GM20431 (cell line): Measurements from ENCODE around the gene ACTL10.

Experiments used
- in situ Hi-C: fragments of 300-500 bp; cut with MseI, MboI; formaldehyde crosslinking; loops from one replicate; pipeline ENCODE4 v1.15.0; 2020; ENCODE audit warnings: low sequenced_read_pairs; ENCODE audit not compliant: unreplicated experiment

The ACTL10 gene

DNA sequence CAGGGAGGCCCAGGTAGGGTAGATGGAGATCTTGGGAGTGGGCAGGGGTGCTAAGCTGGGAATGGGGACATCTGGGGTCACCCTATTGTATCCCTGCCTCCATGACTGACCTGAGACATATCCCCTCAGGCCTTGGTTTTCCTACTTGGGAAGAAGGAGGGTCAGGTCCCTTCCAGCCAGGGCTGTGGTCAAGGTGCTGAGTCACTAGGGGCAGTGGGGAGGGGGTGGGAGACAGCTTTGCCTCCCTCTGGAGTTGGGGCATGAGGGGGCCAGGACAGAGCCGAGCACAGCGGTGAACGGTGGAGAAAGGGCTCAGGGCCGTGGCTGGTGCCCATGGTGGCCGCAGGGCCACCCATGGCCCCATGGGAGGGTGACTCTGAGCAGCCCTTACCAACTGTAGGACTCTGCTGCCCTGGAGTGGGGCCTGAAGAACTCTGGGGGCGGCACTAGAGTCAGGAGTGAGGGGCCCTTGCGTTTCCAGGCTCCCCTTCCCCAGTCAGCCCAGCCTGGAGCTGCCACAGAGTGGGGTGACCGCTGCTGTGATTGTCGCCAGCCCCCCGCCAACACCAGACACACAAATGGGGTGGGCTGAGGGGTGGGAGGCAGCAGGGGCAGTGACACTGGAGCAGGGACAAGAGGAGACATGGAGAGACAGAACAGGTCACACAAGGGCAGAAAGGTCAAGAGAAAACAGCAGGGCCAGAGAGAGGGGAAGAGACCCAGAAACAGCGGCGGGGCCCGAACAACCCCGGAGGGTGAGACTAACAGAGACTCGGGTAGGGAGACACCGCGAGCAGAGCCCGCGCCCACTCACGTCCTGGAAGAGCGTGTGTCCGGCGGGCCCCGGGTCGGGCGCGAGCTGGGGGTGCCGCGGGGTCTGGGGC is 6.9 kb downstream of the ACTL10 start:
- in situ Hi-C loops, result no loop called here

DNA sequence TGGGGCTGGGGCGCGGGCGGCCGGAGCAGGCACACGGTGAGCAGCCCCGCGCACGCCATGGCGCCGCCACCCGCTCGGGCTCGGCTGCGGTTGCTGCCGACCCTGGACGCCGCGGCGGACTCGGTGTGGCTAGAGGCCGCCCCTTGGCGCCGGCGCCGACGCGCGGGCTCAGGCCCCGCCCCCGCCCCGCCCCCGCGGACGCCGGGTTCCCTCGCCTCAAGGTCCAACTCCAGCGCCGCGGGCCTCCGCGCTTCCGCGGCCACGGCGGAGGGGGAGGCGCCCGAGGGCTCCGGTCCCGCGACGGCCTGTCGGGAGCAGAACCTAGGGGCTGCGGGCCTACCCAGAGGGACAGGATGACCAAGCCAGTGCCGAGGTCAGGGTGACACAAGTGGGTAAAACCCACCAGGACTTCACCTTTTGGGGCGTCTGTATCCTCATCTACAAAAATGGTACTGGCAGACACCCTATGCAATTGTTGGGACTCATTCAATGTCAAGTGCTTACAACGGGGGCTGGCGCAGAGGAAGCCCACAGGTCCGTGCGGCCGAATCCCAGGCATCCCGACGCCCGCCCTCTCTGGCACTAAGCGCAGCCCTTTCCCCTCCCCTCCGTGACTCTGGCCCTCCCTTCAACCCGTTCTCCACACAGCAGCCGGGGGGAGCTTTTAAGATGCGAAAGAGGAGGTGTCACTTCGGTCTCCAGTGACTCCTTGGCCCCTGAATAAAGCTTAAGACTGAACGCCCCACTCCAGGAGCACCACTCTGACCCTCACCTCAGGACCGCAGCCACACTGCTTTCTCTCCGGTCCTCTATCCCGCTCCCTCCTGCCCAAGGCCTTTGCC is 7.8 kb downstream of the ACTL10 start, which contains the start of gene NECAB3:
TSS of gene NECAB3 (minus strand) at position 135 of the 842 bp plus-strand sequence. CDS start at position 59, 76 bp downstream.
- in situ Hi-C loops, result no loop called here

- in situ Hi-C loops, result no loop called here
Measured at GRCh38 chr20:33675136-33675959, 8.6 kb downstream of the ACTL10 start.

GRCh38 chr20:33676121-33676520 is 9.4 kb downstream of the ACTL10 start:
- in situ Hi-C loops, result no loop called here

DNA sequence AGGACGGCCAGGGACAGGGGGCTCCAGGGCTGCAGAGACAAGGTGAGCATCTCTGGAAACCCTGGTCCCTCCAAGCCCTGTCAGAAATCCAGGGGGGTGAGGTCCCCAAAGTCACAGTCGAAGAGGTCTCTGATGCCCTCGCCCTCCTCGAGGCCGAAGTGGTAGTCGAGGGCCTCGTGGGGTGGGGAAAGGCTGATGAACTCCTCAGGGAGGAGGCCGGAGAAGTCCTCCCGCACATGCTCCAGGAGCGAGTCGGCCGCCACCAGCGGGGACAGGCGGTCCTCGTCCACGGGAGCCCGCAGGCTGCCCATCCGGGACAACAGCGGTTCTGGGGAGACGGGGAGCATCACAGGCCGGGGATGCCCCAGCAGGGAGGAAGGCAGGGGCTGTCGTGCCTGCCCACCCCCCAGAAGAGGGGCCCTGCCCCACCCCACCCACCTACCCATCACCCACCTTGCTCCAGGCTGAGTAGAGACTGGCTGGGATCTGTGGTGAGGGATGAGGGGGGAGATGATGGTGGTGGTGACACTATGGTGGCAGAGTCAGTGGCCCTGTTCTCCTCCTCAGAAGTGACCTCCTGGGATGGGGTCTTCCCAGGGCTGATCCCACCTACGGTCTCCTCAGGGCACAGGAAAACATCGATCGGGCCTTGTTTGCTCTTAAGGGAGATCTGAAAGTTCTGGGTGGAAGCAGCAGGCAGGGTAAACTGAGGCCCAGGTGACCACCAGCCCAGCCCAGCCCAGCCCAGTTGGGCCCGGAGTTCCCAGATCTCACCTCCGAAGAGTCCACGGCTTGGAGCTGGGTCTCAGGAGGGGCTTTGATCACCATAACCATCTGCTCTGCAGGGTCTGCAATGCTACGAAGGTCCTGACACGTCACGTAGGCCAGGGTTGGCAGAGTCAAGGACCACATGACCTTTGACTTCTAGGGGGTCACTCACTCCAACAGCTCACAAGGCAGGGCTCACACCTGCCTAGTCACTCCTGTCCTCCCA is 10.2 kb downstream of the ACTL10 start:
- in situ Hi-C loops, result no loop called here

DNA sequence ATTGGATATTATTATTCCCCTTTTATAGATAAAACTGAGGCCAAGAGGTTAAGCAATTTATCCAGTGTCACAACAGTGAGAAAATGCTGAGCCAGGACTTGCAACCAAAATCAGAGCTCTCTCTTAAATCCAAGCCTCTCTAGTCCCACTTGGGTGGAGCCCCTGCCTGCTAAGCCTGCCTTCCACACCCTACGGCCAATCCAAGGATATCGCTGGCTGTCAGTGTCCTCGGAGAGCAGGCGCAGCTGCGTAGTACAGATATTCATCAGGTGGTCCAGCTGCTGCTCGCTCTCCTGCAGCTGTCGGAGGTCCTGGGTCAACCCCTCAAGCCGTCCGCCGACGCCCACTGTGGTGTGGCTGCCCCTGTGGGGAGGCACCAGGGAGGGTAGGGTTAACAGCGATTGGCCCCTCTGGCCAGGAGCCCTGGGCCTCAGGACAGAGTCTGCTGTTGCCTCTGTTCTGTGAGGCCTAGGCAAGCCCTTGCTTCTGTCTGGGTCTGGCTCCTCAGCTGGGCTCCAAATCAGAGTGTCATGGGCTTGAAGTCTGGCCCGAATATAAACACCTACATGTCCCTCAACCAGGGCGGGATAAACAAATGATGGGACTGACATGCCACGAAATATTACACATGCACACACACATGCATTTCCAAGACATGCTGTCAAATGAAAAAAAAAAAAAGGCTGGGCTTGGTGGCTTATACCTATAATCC is 11.4 kb downstream of the ACTL10 start:
- in situ Hi-C loops, result no loop called here

- in situ Hi-C loops, result no loop called here
Measured at GRCh38 chr20:33679758-33680485, 13.2 kb downstream of the ACTL10 start.

DNA sequence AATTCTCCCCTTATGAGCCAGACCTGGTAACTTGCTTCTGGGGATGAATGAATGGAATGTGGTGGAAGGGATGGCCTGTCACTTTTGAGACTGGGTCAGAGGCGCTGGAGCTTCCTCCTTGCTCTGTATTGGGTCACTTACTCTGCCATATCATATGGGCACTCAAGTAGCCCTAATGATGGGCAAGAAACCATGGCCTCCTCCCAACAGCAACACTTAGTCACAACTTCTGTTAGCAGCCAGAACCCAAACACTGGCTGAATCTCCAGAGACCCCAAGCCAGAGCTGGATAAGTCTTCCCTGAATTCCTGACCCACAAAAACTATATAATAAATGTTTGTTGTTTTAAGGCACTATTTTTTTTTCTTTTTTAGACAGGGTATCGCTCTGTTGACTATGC is 13.9 kb downstream of the ACTL10 start:
- in situ Hi-C loops, result no loop called here

DNA sequence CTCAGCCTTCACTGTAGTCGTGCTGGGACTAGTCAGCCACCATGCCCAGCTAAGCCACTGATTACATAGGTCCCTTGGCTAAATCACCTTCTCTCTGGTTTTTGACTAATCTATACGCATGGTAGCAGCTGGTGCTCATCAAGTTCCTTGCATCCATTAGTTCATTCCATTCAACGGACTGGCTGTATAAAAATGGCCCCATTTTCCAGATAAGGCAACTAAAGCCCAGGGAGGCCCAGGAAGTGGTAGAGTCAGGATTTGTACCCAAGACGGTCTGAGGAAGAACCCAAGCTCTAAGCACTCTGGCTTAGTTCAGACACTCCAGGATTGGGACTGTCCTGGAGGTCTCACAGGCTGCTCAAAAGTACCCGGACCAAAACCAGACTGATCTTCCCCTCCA is 14.5 kb downstream of the ACTL10 start:
- in situ Hi-C loops, result no loop called here

GRCh38 chr20:33681728-33682353 is 15.1 kb downstream of the ACTL10 start:
- in situ Hi-C loops, result no loop called here

GRCh38 chr20:33684533-33685327 is 18.0 kb downstream of the ACTL10 start:
- in situ Hi-C loops, result no loop called here

DNA sequence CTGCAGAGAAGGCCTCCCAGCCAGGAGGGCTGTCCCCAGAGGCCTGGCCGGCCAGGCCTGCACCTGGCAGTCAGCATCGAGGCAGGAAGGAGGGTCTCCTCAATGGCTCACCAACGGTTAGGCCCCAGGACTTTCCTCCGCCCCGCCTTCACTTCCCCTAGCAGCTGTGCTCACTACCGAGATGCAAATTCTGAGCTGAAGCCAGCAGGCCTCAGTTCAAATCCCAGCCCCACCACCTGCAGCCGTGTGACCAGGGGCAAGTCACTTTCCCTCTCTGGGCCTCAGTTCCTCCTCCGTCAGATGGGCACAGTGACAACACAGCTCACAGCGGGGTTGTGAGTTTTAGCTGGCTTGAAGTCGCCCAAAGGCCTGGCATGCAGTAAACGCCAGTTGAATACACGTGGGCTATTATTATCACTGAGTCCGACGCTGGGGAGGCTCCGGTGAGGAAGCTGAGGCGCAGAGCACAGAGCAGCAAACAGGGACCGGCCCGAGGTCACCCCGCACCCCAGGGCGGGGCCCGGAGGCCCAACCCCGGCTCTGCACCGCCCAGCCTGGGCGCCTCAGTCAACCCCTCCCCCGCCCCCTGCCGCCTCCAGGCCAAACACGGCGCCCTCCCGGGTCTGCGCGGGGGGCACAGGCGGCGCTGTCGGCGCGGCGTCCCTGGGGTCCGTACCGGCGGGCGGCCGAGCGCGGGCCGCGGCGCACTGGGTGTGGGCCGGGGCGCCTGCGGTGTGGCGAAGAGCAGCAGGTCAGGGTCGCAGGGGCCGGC is 18.8 kb downstream of the ACTL10 start:
- in situ Hi-C loops, result no loop called here

DNA sequence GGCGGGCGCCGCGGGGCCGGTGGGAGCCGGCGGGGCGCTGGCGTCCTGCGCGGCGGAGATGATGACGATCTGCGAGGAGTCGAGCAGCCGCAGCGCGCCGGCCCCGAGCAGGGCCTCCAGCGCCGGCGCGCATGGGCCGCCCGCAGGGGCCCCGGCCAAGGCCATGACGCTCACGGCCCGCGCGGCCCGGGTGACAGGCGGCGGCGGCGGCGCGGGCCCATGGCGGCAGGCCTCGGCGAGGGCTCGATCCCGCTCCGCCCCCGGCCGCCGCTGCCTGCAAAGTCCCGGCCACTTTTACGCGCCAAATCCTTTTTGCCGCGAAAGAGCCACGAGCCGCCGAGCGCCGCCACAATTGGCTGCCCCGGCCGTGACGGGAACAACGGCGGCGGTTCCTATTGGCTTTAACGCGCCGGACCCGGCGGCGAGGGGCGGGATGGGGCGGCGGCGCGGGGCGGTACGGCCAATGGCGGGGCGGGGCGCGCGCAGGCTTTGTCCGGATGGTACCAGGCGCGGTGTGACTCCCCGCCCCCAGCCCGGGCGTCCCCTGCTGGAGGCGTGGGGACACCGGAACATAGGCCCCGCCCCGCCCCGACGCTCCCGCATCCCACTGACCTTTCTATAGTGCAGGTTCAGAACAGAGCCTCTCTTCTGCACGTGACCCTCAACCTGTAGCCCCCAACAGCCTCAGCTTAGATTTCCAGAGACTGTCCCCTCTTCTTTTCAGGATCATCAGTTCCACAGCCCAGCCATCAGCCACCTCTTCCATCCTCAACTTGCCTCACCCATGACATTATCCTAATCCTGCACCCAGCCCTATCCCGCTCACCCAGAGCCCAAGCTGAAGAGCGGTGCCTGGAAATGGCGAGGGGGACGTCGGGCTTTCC is 19.6 kb downstream of the ACTL10 start, which contains the start of gene E2F1:
TSS of gene E2F1 (minus strand) at position 286 of the 884 bp plus-strand sequence. CDS start at position 165, 121 bp downstream.
- in situ Hi-C loops, result no loop called here

- in situ Hi-C loops, result no loop called here
Measured at GRCh38 chr20:33686984-33687366, 20.2 kb downstream of the ACTL10 start.
